ENCODE measurements around the gene MEGF6.

The MEGF6 gene

GRCh38 chr1:3500265-3500835, 111.0 kb downstream of the MEGF6 start:
- no peak for DNase-seq

GRCh38 chr1:3499611-3500010, 111.7 kb downstream of the MEGF6 start:
- DNase-seq = no peak

- DNase-seq = no peak
Observed at GRCh38 chr1:3498986-3499385, 112.3 kb downstream of the MEGF6 start.

GRCh38 chr1:3498246-3498930, 112.9 kb downstream of the MEGF6 start:
- DNase-seq = no peak

GRCh38 chr1:3497521-3497920, 113.8 kb downstream of the MEGF6 start:
- no peak for DNase-seq

- DNase-seq = no peak
Observed at GRCh38 chr1:3496916-3497315, 114.4 kb downstream of the MEGF6 start.

GRCh38 chr1:3495776-3496745, 115.2 kb downstream of the MEGF6 start:
- no peak for DNase-seq

- peak; percentile 85 for DNase-seq
Observed at GRCh38 chr1:3494321-3495308, 116.7 kb downstream of the MEGF6 start.

GRCh38 chr1:3492545-3493246, 118.6 kb downstream of the MEGF6 start:
- DNase-seq = no peak

- peak; percentile 23 for DNase-seq
Observed at GRCh38 chr1:3491291-3492246, 119.7 kb downstream of the MEGF6 start.

GRCh38 chr1:3490046-3490745, 121.1 kb downstream of the MEGF6 start:
- DNase-seq = no peak

GRCh38 chr1:3488432-3488831, 122.9 kb downstream of the MEGF6 start:
- no peak for DNase-seq

- DNase-seq = no peak
Observed at GRCh38 chr1:3485016-3485415, 126.3 kb downstream of the MEGF6 start.

GRCh38 chr1:3483801-3484444, 127.4 kb downstream of the MEGF6 start:
- DNase-seq = no peak

- DNase-seq = no peak
Observed at GRCh38 chr1:3483380-3483779, 127.9 kb downstream of the MEGF6 start.

GRCh38 chr1:3482378-3482849, 128.9 kb downstream of the MEGF6 start:
- DNase-seq = no peak

GRCh38 chr1:3481836-3482375, 129.4 kb downstream of the MEGF6 start:
- DNase-seq = no peak

GRCh38 chr1:3481046-3481445, 130.3 kb downstream of the MEGF6 start:
- no peak for DNase-seq

GRCh38 chr1:3480369-3480719, 131.0 kb downstream of the MEGF6 start:
- DNase-seq = no peak
